ENCODE data around the gene ZBTB32. TPM values are rescaled to one million over a fixed set of nuclear protein-coding genes. Genes with fewer than 3 reads are reported as not detected.

ZBTB32 gene
- total and polyA plus RNA-seq, 2 experiments from 2014 or later: 0.65 TPM; not detected in 1

GRCh38 chr19:35727956-35728706 is 23.8 kb downstream of the ZBTB32 start (continued):
- TF ChIP-seq CTCF (conservative IDR thresholded peaks at IDR 0.05; ENCODE audit: low read depth in 2 of 2): no peak
- no peak for TF ChIP-seq ETS1 (IDR thresholded peaks at IDR 0.05)

- Mint-ChIP-seq H3K9me3 (no peaks in the 10 kb centered on the region), H3K36me3 (ENCODE audit: low read depth) (peaks cover 73% of the 10 kb centered on the region), H3K4me1 (no peaks in the 10 kb centered on the region), H3K27me3 (ENCODE audit: insufficient read depth, low read depth, poor library complexity) (peaks cover 12% of the 10 kb centered on the region), H3K4me3 (no peak overlapping the region), H3K27ac (no peak overlapping the region)
- ATAC-seq (no peak), DNase-seq (ENCODE audit: low spot score) (no peak)
- Histone ChIP-seq H3F3A (replicated peaks; ENCODE audit: low read depth) (no peaks in the 10 kb centered on the region), H4K20me1 (replicated peaks; ENCODE audit: insufficient read depth) (peaks cover 5% of the 10 kb centered on the region), H3K4me1 (ENCODE audit: insufficient read depth) (no peaks in the 10 kb centered on the region), H3K4me3 (no peak overlapping the region), H3K27ac (ENCODE audit: low read depth) (no peak overlapping the region), H3K36me3 (ENCODE audit: insufficient read depth) (peaks cover 24% of the 10 kb centered on the region; the same call in 1 of the 2 replicates), H3K79me2 (replicated peaks; ENCODE audit: insufficient read depth) (no peaks in the 10 kb centered on the region), H3K27me3 (ENCODE audit: insufficient read depth) (no peaks in the 10 kb centered on the region), H2AFZ (no peak overlapping the region), H3K4me2 (no peak overlapping the region), H3K9me2 (ENCODE audit: insufficient read depth) (no peaks in the 10 kb centered on the region)
- TF ChIP-seq CREB1 (CRISPR knock-in tag; IDR thresholded peaks at IDR 0.05; ENCODE audit: low read depth): no peak
- no peak for TF ChIP-seq EZH2 (IDR thresholded peaks at IDR 0.05; ENCODE audit: low read depth, unreplicated experiment)
- no peak for TF ChIP-seq EZH2phosphoT487 (IDR thresholded peaks at IDR 0.05; ENCODE audit: unreplicated experiment)
- no peak for TF ChIP-seq ETS1 (IDR thresholded peaks at IDR 0.05)
- TF ChIP-seq JUNB (IDR thresholded peaks at IDR 0.05; ENCODE audit: unreplicated experiment): no peak
- TF ChIP-seq ZNF331 (CRISPR knock-in tag; IDR thresholded peaks at IDR 0.05; ENCODE audit: low read depth): no peak
- no peak for TF ChIP-seq STAT1 (IDR thresholded peaks at IDR 0.05; ENCODE audit: unreplicated experiment)
- no peak for TF ChIP-seq REST (IDR thresholded peaks at IDR 0.05; ENCODE audit: unreplicated experiment)
- TF ChIP-seq POLR2AphosphoS5 (IDR thresholded peaks at IDR 0.05; ENCODE audit: low read depth): no peak
- no peak for TF ChIP-seq NANOG (IDR thresholded peaks at IDR 0.05; ENCODE audit: borderline replicate concordance)
Measured at GRCh38 chr19:35729021-35729420, 24.7 kb downstream of the ZBTB32 start.
